Measurements from ENCODE around the gene KIF1C.

The KIF1C gene

DNA sequence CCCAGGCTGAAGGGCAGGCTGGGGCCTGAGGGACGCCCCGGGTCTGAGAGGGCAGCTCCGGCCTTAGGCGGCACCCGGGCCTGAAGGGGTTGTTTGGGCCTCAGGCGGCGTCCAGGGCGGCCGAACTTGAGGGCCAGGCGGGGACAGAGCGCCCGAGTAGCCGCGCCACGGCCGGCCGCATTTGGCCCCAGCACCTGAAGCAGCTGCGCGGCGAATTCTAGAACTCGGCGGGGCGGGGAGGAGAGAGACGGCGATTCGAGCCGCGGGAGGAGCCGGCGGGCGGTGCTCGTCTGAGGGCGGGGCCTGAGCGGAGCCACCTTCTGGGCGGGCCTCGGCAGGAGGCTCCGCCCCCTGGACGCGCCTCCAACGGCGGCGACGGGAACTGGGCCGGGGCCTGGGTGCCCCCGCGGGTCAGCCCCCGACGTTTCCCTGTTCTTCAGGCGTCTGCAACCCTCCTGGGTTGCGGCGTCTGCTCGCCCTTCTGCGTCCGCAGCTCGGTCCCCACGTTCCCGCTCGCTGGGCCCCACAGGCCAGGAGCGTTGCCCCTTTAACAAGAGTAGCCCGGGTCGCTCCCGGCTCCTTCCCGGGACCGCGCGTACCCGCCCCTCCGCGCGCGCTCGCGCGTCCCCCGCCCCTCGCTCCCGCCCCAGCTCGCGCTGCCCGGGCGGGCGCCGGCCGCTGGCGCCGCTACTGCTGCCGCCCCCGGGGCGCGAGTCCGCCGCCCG is at the start of gene KIF1C, which contains the start of gene INCA1:
Gene KIF1C (plus strand): TSS at position 649 of the 725 bp plus-strand sequence. CDS start 2,297 bp downstream, outside the sequence.
Gene INCA1 (minus strand): TSS at position 221 of the 725 bp plus-strand sequence. CDS start 3,085 bp downstream, outside the sequence.
- Mint-ChIP-seq H3K36me3 (ENCODE audit: low read depth) (peaks cover 14% of the 10 kb centered on the region), H3K9me3 (no peaks in the 10 kb centered on the region), H3K27ac (peak within 1 kb of the TSS; percentile 57), H3K27me3 (ENCODE audit: low read depth) (peaks cover 6% of the 10 kb centered on the region), H3K4me1 (ENCODE audit: low read depth) (peaks cover 15% of the 10 kb centered on the region), H3K4me3 (peak within 1 kb of the TSS; percentile 87)

DNA sequence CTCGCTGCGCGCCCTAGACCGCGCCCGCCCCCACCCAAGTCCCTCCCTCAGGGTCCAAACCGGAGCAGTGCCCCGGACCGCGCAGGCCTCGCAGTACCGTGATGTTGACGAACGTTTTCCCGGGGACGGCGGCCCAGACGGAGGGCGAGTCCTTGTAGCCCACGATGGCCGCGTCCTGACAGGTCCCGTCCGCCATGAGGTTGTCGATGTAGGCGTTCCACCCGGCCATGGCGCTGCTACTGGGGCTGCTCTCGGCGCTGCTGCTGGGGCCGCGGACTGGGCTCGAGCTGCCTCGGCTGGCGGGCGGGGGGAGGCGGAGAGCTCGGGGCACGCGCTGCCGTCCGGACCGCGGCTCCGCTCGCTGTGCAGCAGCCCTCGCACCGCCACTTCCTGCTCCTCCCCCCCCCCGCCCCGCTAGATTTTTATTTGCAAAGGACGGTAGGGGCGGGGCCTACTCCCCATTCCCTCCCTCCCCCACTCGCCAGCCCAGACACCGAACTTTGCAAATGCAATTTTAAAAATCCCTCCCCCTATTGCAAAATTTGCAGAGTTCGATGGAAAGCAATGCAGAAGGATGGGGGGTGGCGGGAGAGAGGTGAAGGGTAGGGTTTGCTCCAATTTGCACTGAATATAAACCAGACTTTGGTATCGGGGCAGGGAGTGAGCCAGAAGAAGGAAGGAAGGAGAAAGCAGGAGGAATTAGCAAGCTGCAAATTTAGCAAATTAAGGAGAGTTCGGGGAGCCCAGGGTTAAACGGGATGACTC is 49.4 kb upstream of the KIF1C start, which contains the start of gene PFN1:
Gene PFN1 (minus strand): TSS at position 365 of the 765 bp plus-strand sequence. CDS start 136 bp downstream, at position 229.
- Mint-ChIP-seq H3K27me3 (ENCODE audit: low read depth) (no peaks in the 10 kb centered on the region), H3K9me3 (no peaks in the 10 kb centered on the region), H3K4me1 (ENCODE audit: low read depth) (peaks cover 28% of the 10 kb centered on the region), H3K36me3 (ENCODE audit: low read depth) (peaks cover 38% of the 10 kb centered on the region), H3K4me3 (peak within 1 kb of the TSS; percentile 99), H3K27ac (peak within 1 kb of the TSS; percentile 99)

DNA sequence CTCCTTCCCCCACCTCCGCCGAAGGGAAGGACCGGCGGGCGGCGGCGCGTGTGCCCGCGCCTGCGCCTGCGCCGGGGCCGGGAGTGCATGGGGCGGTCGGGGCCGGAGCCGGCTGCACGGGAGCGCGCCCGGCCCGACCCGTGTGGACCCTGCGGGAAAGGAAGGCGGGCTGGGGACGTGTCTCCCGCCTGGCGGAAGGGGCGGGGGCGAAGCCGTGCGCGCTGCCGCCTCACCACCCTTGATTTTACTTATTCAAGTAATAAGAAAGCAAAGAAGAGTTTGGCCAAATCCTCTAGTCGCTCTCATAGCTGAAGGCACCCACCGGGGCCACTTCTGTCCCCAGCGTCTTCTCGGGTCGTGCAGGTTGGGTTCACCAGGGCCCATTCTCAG is 48.8 kb upstream of the KIF1C start:
- peak overlapping the region; percentile 99 for H3K27ac Mint-ChIP-seq
- peak overlapping the region; percentile 99 for H3K4me3 Mint-ChIP-seq
- peaks cover 37% of the 10 kb centered on the region for H3K36me3 Mint-ChIP-seq (ENCODE audit: low read depth)
- no peaks in the 10 kb centered on the region for H3K27me3 Mint-ChIP-seq (ENCODE audit: low read depth)
- H3K4me1 Mint-ChIP-seq (ENCODE audit: low read depth): peaks cover 27% of the 10 kb centered on the region
- no peaks in the 10 kb centered on the region for H3K9me3 Mint-ChIP-seq

DNA sequence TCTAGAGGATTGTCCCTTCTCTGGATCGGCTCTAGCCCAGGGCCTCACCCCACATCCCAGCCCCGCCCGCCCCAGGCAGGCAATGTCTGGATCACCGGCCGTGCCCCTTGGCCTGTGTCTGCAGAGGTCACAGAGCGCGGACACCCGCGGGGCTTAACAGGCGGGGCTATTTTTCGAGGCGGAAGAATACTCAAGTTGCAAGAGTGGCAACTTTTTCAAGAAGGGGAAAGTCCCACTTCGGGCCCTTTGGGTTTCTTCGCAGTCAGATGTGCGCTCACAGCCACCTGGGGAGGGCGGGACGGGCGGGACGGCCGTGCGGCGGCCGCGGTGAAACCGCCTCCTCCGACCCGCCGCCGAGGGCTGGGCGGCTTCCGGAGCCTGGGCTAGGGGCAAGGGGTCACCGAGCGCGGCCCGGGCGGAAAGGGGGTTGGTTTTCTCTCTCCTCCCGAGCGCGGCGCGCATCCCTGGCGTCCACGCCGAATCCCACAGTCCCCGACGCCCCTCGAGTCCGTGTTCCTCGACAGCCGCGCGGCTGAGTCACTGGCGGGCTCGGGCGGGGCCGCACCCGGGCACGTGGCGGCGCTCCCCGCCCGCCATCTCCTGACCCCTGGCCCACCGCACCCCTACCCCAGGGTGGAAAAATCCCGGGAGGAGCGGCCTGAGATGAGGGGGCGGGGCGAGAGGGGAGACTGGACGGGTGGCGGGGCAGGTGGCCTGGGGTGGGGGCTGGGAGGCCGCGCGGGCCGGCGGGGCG is 48.3 kb upstream of the KIF1C start:
- H3K4me1 Mint-ChIP-seq (ENCODE audit: low read depth): peaks cover 22% of the 10 kb centered on the region
- peaks cover 33% of the 10 kb centered on the region for H3K36me3 Mint-ChIP-seq (ENCODE audit: low read depth)
- no peaks in the 10 kb centered on the region for H3K27me3 Mint-ChIP-seq (ENCODE audit: low read depth)
- H3K9me3 Mint-ChIP-seq: no peaks in the 10 kb centered on the region
- peak overlapping the region; percentile 83 for H3K27ac Mint-ChIP-seq
- H3K4me3 Mint-ChIP-seq: peak overlapping the region; percentile 79

DNA sequence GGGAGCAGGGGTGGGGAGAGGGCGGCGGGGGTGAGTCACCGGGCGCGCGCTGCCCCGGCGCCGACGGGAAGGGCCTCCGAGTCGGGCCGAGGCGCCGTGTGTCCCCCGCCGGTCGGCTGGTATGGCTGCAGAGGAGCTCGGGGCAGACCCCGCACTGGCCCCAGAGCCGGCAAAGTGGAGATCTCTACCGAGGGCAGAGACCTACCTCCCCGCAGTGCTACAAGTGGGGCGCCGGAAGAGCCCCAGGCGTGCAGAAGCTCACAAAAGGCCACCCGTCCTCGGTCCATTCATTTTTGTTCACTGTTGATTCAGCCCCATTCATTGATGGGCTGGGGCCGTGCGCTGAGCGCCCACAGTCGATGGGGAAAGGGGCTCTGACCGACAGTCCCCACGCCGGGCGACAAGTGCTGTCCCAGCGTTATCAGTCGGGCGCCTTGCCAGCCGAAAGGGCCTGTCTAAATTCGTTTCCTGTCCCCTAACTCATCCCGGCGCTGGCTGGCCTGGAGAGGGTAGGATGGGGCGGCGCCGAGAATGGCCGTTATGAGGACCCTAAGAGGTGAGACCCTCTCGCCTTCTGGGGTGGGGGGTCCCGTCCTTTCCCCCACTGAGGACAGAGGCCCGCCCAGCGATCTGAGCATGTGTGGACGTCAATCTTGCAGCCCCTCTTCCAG is 47.5 kb upstream of the KIF1C start:
- Mint-ChIP-seq H3K4me3 (peak overlapping the region; percentile 86), H3K9me3 (no peaks in the 10 kb centered on the region), H3K4me1 (ENCODE audit: low read depth) (peaks cover 15% of the 10 kb centered on the region), H3K27me3 (ENCODE audit: low read depth) (no peaks in the 10 kb centered on the region), H3K36me3 (ENCODE audit: low read depth) (peaks cover 26% of the 10 kb centered on the region), H3K27ac (peak overlapping the region; percentile 85)

DNA sequence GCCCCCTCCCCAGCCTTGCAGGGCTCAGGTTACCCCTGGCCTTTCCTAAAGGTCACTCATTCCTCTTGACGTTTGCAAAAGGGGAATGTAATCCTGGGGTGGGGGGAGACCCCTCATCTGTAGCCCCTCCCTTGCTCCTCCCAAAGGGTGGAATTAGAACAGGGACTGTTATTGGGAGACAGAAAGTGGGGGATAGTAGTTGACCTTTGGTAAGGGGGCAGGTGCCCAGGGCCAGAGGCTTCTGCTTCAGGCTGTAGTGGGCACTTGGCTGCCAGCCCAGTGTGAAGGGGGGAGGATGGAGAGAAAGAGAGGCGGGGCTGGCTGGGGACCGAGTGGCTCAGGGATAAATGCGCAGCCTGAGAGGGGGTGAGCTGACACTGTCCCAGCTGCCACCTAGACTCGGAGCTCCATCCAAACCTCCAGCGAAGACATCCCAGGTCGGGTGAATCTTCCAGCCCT is 47.0 kb upstream of the KIF1C start, which contains the start of gene ENO3:
Gene ENO3 (plus strand): TSS at position 374 of the 459 bp plus-strand sequence. CDS start 711 bp downstream, outside the sequence.
- peak within 1 kb of the TSS; percentile 85 for H3K27ac Mint-ChIP-seq

DNA sequence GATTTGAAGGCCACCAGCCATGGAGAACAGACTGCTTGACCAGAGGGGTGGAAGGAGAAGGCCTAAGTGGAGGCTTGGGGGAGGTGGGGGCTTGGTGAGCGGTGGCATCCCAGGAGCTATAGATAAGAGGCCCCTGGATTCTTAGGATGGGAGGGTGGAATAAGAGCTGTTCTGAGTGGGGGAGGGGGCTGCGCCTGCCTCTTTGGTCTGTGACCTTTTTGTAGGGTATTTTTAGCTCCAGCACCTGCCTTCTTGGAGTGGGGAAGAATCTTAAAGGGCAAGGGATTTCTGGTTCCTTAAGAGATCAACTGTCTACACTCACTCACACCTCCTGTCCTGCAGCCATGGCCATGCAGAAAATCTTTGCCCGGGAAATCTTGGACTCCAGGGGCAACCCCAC is 46.3 kb upstream of the KIF1C start:
- peak overlapping the region; percentile 35 for H3K27ac Mint-ChIP-seq
- H3K4me3 Mint-ChIP-seq: peak overlapping the region; percentile 86
- H3K9me3 Mint-ChIP-seq: no peaks in the 10 kb centered on the region
- peaks cover 9% of the 10 kb centered on the region for H3K4me1 Mint-ChIP-seq (ENCODE audit: low read depth)
- H3K27me3 Mint-ChIP-seq (ENCODE audit: low read depth): no peaks in the 10 kb centered on the region
- peaks cover 13% of the 10 kb centered on the region for H3K36me3 Mint-ChIP-seq (ENCODE audit: low read depth)

More for the DNA sequence above, 47.0 kb upstream of the KIF1C start, which contains the start of gene ENO3:
- Mint-ChIP-seq H3K36me3 (ENCODE audit: low read depth) (peaks cover 20% of the 10 kb centered on the region), H3K4me1 (ENCODE audit: low read depth) (peaks cover 9% of the 10 kb centered on the region), H3K27me3 (ENCODE audit: low read depth) (no peaks in the 10 kb centered on the region), H3K9me3 (no peaks in the 10 kb centered on the region), H3K4me3 (peak within 1 kb of the TSS; percentile 86)

DNA sequence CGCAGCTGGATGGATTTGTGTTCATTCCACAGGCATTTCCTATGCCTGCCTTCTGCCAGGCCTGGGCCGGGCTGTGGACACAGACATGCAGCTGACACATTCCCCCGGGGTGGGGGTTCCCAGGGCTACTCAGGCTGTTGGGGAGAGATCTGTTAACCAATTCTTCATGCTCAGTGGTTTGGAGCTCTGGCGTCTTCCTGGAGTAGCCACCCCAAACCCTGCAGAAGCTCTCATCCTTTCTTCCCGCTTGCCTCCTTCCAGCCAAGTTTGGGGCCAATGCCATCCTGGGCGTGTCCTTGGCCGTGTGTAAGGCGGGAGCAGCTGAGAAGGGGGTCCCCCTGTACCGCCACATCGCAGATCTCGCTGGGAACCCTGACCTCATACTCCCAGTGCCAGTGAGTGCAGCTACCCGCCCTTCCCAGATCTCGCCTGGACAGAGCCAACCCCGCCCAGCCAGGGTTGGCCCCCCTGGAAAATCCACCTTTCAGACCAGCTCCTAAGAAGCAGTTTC is 44.2 kb upstream of the KIF1C start:
- no peak overlapping the region for H3K4me3 Mint-ChIP-seq
- no peaks in the 10 kb centered on the region for H3K27me3 Mint-ChIP-seq (ENCODE audit: low read depth)
- H3K36me3 Mint-ChIP-seq (ENCODE audit: low read depth): peaks cover 4% of the 10 kb centered on the region
- H3K9me3 Mint-ChIP-seq: no peaks in the 10 kb centered on the region
- peaks cover 13% of the 10 kb centered on the region for H3K4me1 Mint-ChIP-seq (ENCODE audit: low read depth)
- H3K27ac Mint-ChIP-seq: no peak overlapping the region

DNA sequence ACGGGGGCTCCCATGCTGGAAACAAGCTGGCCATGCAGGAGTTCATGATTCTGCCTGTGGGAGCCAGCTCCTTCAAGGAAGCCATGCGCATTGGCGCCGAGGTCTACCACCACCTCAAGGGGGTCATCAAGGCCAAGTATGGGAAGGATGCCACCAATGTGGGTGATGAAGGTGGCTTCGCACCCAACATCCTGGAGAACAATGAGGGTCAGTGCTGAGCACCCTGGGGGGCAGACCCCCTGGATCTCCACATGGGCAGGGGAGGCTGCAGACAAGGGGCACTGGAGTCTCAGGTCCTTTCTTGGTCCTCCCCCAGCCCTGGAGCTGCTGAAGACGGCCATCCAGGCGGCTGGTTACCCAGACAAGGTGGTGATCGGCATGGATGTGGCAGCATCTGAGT is 42.7 kb upstream of the KIF1C start:
- Mint-ChIP-seq H3K36me3 (ENCODE audit: low read depth) (peaks cover 6% of the 10 kb centered on the region), H3K4me1 (ENCODE audit: low read depth) (peaks cover 15% of the 10 kb centered on the region), H3K9me3 (no peaks in the 10 kb centered on the region), H3K4me3 (no peak overlapping the region), H3K27me3 (ENCODE audit: low read depth) (no peaks in the 10 kb centered on the region), H3K27ac (no peak overlapping the region)

DNA sequence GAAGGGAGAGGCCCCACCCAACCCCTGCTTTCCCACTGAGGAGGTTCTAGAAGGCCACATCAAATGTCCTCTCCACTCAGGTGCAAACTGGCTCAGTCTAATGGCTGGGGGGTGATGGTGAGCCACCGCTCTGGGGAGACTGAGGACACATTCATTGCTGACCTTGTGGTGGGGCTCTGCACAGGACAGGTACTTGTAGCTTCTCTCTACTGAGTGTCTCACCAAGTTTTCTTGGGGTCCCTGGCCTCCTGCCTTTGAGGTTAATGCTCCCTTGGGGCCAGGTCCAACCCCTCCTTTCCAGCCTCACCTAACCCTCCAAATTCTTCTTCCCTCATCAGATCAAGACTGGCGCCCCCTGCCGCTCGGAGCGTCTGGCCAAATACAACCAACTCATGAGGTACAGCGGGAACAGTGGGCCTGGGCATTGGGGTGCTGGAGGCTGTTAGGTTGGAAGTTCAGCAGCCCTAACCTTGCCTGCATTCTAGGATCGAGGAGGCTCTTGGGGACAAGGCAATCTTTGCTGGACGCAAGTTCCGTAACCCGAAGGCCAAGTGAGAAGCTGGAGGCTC is 41.2 kb upstream of the KIF1C start:
- Mint-ChIP-seq H3K36me3 (ENCODE audit: low read depth) (peaks cover 11% of the 10 kb centered on the region), H3K9me3 (no peaks in the 10 kb centered on the region), H3K4me1 (ENCODE audit: low read depth) (peaks cover 7% of the 10 kb centered on the region), H3K4me3 (no peak overlapping the region), H3K27me3 (ENCODE audit: low read depth) (no peaks in the 10 kb centered on the region), H3K27ac (no peak overlapping the region)

DNA sequence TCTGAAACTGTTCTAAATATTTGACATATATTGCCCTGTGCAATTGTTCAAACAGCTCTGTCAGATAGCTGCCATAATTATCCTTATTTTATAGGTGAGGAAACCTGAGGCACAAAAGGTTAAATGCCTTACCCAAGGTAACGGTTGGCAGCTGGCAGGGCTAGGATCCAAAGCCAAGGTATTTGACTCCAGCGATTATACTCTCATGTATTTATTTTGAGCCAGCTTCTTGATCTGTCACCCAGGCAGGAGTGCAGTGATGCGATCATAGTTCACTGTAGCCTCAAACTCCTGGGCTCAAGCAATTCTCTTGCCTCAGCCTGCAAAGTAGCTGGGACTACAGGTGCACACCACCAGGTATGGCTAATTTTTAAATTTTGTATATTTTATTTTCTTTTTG is 39.6 kb upstream of the KIF1C start:
- Mint-ChIP-seq H3K27ac (no peak overlapping the region), H3K4me1 (ENCODE audit: low read depth) (peaks cover 7% of the 10 kb centered on the region), H3K4me3 (no peak overlapping the region), H3K36me3 (ENCODE audit: low read depth) (peaks cover 11% of the 10 kb centered on the region), H3K9me3 (no peaks in the 10 kb centered on the region), H3K27me3 (ENCODE audit: low read depth) (no peaks in the 10 kb centered on the region)

DNA sequence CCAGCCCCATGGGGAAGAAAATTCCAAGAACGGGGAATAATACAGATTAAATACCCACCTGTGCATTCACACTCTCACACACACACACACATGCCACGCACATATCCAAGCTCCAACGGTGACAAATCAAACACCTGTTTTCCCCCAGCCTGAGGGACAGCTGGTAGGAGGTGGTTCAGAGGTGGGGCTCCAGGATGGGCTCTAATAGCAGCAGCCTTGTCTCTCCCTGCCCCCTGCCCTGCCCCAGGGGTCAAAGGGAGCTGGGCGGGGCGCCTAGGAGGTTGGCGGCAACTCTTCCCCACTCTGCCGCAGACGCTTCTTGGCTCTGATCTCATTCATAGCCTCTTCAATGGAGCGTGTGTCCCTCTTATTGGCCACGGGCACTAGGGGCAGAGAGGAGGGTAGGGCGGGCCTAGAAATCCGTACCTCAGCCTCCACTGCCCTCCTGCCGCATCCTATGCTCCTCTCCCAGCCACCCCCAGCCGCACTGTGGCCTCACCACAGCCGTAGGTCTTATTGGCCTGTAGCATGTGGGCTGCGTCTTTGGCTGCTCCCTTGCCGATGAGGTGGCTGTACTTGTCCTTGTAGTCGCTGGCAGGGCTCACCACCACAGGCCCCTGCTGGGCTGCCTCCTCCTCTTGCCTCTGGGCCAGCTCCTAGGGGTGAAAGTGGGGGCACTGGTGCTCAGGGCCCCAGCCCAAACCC is 38.3 kb upstream of the KIF1C start:
- Mint-ChIP-seq H3K4me1 (ENCODE audit: low read depth) (peaks cover 7% of the 10 kb centered on the region), H3K27me3 (ENCODE audit: low read depth) (no peaks in the 10 kb centered on the region), H3K36me3 (ENCODE audit: low read depth) (peaks cover 9% of the 10 kb centered on the region), H3K9me3 (no peaks in the 10 kb centered on the region), H3K4me3 (no peak overlapping the region), H3K27ac (no peak overlapping the region)

All from T-helper 1 cell treated with Interleukin-12 subunit alpha and Interleukin-12 subunit beta and Interleukin-4 antibody, amounts not matched to agents 30 μg/mL and 1 μg/mL, for 36 hours (primary cell).